Left renal pelvis (tissue), 4 donors: Measurements from ENCODE around the gene OR1L4. TPM values are rescaled to one million over a fixed set of nuclear protein-coding genes. Genes with fewer than 3 reads are reported as not detected.

Experiments
- DNase-seq, 4 donors: peaks; one replicate each; pipeline ENCODE4 v3.0.0-alpha.2; 2013; ENCODE audit warnings: low read depth in 4 of 4, low spot score in 3 of 4
- polyA plus RNA-seq, 4 donors: library from polyadenylated mRNA; unstranded; fragments of 120-200 nt; gene quantifications; one replicate each; pipeline ENCODE4 v1.2.1, GENCODE V29; 2013; ENCODE audit not compliant: insufficient read length in 4 of 4

OR1L4 gene
- not detected for polyA plus RNA-seq

DNA sequence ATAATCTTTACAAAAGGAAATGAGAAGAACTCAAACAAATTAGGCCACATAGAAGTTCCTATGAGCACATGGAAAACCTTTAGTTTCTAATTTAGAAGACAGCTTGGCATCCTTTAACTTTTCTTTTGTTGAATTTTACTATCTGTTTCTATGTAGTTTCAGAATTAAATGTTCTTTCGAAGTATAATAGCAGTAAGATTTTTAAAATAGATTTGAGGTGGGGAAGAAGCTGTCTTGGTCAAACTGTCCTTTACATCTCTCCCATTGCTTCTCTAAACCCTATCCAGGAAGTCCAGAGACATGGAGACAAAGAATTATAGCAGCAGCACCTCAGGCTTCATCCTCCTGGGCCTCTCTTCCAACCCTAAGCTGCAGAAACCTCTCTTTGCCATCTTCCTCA, at the start of gene OR1L4:
OR1L4 (plus strand) TSS at position 301 of the 400 bp plus-strand sequence; CDS start at position 301, 0 bp downstream.
- no peak for DNase-seq

GRCh38 chr9:122684851-122685250, 38.9 kb upstream of the OR1L4 start:
- DNase-seq = no peak

DNA sequence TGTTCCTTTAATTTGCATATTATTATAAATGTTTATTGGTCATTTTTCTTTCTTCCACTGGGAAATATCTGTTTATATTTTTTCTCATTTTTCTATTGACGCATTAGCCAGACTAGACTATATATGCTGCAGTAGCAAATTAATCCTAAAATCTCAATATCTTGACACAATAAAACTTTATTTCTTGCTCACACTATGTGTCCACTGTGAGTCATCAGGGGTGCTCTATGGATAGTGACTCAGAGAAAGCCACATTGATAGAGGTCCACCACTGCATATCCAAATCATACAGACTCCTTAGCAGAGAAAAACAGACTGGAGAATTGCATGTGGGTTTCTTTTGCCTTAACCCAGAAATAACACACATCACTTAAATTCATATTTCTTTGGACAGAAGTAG, 28.1 kb upstream of the OR1L4 start:
- no peak for DNase-seq

DNA sequence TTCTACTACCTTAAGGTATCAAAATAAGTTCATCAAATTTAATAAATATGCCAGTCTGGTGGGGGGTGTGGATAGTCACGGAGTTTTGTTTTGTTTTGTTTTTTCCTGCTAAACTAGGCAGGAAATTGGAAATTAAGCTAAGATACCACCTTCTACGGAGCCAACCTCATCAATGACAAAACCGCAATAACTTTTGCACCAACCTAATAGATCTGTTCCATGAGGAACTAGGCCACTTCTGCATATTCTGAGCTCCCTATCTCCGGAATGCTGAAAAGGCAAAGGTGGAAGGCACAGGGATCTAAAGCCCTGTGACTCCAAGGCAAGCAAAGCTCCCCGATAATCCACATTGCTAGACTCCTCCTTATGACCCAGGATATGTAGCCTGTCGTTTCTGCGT, 5.8 kb upstream of the OR1L4 start:
- DNase-seq = no peak

- no peak for DNase-seq
These were observed 4.6 kb upstream of the OR1L4 start for GRCh38 chr9:122719218-122719617.

DNA sequence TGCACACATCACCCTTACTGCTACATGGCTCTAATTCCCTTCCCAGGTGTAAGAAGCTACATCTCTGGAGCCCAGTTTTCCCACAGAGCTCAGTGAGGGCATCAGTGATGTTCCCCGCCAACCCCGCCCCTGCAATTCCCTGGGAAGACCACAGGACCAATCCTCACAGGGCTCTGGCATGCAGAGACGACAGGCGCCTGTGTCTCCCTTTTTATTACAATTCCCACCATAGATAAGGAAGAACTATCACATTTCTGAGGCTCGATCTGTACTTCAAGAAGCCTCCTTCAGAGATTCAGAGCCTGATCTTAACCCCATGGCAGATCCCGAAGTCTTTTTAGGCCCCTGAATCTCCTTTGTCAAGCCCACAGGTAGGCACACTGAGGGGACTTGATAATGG, 18.2 kb downstream of the OR1L4 start, which contains the start of gene OR1L6:
OR1L6 (plus strand) TSS at position 301 of the 400 bp plus-strand sequence. CDS start 7,545 bp downstream, outside the sequence.
- DNase-seq = no peak

DNA sequence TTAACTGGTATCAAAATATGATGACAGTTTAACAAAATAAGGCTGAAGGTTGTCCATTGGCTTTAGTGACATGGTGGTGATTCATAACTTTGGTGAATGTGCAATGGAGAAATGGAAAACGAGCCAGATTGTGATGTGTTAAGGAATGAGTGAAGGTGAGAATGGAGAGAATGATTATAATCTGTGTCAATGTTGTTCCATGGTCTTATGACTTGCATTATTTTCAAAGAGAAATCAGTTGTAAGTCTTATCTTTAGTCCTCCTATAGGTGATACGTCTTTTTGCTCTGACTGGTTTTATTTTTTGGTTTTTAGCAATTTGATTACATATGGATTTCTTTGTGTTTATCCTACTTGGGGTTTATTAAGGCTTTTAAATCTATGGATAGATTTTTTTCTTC, 31.0 kb downstream of the OR1L4 start:
- DNase-seq = no peak

- no peak for DNase-seq
These were observed 44.0 kb downstream of the OR1L4 start for GRCh38 chr9:122767817-122768216.

Other genes starting within 250 kb of the OR1L4 start
- not detected for gene OR1J1, start 246.1 kb upstream of the OR1L4 start, polyA plus RNA-seq
- not detected for gene OR1J2, start 213.2 kb upstream of the OR1L4 start, polyA plus RNA-seq
- gene OR1J4, start 204.8 kb upstream of the OR1L4 start, polyA plus RNA-seq = not detected
- not detected for gene OR1N1, start 196.7 kb upstream of the OR1L4 start, polyA plus RNA-seq
- not detected for gene OR1N2, start 170.9 kb upstream of the OR1L4 start, polyA plus RNA-seq
- gene OR1L8, start 140.6 kb upstream of the OR1L4 start, polyA plus RNA-seq = under 1 TPM; 0.11 to 0.30 (median 0.20) TPM
- gene OR1Q1, start 109.3 kb upstream of the OR1L4 start, polyA plus RNA-seq = not detected
- gene OR1B1, start 66.4 kb upstream of the OR1L4 start, polyA plus RNA-seq = not detected
- gene OR1L1, start 62.3 kb upstream of the OR1L4 start, polyA plus RNA-seq = not detected
- gene OR1L3, start 48.9 kb upstream of the OR1L4 start, polyA plus RNA-seq = not detected
- gene OR1L6, start 18.3 kb downstream of the OR1L4 start, polyA plus RNA-seq = not detected
- gene OR5C1, start 64.9 kb downstream of the OR1L4 start, polyA plus RNA-seq = not detected
- not detected for gene OR1K1, start 76.1 kb downstream of the OR1L4 start, polyA plus RNA-seq
- gene PDCL, start 104.6 kb downstream of the OR1L4 start, polyA plus RNA-seq = 10 to 100 TPM; 31.4 to 40.2 (median 33.6) TPM
- 10 to 100 TPM; 35.7 to 44.6 (median 43.7) TPM for gene RC3H2, start 181.4 kb downstream of the OR1L4 start, polyA plus RNA-seq
- 10 to 100 TPM; 13.5 to 19.0 (median 14.6) TPM for gene ZBTB6, start 189.3 kb downstream of the OR1L4 start, polyA plus RNA-seq
- 10 to 100 TPM; 17.8 to 23.4 (median 19.5) TPM for gene ZBTB26, start 207.5 kb downstream of the OR1L4 start, polyA plus RNA-seq
- gene RABGAP1, start 217.0 kb downstream of the OR1L4 start, polyA plus RNA-seq = 10 to 100 TPM; 50.2 to 67.8 (median 66.7) TPM